H4 (cell line): Measurements from ENCODE around the gene MARCHF7. TPM values are rescaled to one million over a fixed set of nuclear protein-coding genes. Genes with fewer than 3 reads are reported as not detected.
"Not testable (repeated sequence)": the region's sequence is repeated elsewhere in the genome, so short reads cannot be mapped to it uniquely, and the experiment has no call there.

ENCODE experiments used
- DNase-seq: peaks from one replicate; pipeline ENCODE4 v3.0.0-alpha.2; 2015; ENCODE audit warnings: low spot score
- total RNA-seq: library from RNA; depleted of rRNA; stranded (reverse); fragments of >200 nt; shearing (Covaris generic); gene quantifications from 2 replicates; pipeline ENCODE4 v1.2.3, GENCODE V29; 2014

MARCHF7 gene
- total RNA-seq, 1 experiment from 2014 or later = 68.2 TPM

GRCh38 chr2:159720676-159721075 lies 8.4 kb downstream of the MARCHF7 start:
- no peak for DNase-seq

- no peak for DNase-seq
These were observed 10.3 kb downstream of the MARCHF7 start for GRCh38 chr2:159722580-159722979.

DNA sequence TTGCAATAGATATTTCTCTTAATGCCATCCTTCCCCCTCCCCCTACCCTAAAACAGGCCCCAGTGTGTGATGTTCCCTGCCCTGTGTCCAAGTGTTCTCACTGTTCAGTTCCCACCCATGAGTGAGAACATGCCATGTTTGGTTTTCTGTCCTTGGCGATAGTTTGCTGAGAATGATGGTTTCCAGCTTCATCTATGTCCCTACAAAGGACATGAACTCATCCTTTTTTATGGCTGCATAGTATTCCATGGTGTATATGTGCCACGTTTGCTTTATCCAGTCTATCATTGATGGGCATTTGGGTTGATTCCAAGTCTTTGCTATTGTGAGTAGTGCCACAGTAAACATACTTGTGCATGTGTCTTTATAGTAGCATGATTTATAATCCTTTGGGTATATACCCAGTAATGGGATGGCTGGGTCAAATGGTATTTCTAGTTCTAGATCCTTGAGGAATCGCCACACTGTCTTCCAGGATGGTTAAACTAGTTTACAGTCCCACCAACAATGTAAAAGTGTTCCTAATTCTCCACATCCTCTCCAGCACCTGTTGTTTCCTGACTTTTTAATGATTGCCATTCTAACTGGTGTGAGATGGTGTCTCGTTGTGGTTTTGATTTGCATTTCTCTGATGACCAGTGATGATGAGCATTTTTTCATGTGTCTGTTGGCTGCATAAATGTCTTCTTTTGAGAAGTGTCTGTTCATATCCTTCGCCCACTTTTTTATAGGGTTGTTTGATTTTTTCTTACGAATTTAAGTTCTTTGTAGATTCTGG lies 12.7 kb downstream of the MARCHF7 start:
- DNase-seq = not testable (repeated sequence)

GRCh38 chr2:159725713-159726112 lies 13.4 kb downstream of the MARCHF7 start:
- no peak for DNase-seq

GRCh38 chr2:159728629-159729028 lies 16.3 kb downstream of the MARCHF7 start:
- DNase-seq = no peak

GRCh38 chr2:159735648-159736047 lies 23.3 kb downstream of the MARCHF7 start:
- DNase-seq = no peak

DNA sequence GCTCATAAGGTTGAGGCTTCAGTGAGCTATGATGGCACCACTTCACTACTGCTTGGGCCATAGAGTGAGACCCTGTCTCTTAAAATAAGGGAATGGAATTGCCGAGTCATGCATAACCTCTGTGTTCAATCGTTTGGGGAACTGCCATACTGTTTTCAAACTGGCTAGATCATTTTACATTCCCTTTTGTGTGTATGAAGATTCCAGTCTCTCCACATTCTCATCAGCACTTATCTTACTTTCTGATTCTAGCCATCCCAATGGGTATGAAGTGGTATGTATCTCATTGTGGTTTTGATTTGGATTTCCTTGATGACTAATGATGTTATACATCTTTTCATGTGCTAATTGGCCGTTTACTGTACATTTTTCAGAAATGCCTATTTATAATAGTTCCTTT lies 23.7 kb downstream of the MARCHF7 start:
- no peak for DNase-seq

GRCh38 chr2:159737292-159737916 lies 25.1 kb downstream of the MARCHF7 start:
- DNase-seq = no peak

DNA sequence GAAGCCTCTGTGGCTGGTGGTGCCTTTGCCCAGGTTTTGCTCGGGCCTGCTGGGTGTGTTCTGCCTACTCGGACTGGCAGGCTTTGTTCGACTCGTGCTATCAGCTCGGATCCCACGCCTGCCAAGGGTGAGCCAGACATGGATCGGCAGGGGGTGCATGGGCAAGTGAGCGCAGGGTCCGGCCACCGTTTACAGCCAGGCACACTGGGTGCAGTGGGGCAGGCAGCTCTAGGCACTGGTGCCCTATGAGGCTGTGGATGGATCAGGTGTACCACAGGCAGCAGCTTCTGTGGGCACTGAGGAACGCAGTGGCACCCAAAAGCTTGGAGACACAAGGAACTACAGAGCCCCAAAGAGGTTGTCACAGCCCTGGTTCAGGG lies 25.6 kb downstream of the MARCHF7 start:
- no peak for DNase-seq

GRCh38 chr2:159738509-159739390 lies 26.4 kb downstream of the MARCHF7 start:
- DNase-seq = no peak

GRCh38 chr2:159742846-159743245 lies 30.5 kb downstream of the MARCHF7 start:
- DNase-seq = no peak

DNA sequence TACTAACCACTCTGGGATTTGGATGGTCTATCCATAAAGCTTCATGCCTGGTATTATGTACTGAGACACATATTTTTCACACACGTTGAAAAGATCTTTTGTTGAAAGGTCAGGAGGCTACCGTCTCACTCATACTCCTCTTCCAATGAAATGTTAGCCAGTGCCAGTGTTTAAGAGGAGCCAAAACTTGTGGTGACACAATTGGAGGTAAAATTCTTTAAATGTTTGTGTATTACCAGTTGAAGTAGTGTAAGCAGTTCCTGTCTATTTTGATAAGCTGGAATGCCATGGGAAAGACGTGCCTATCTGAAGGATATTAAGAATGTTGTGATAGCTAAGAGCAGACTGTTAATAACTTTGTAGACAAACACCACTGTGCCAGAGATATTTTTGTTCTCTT lies 32.1 kb downstream of the MARCHF7 start:
- no peak for DNase-seq

DNA sequence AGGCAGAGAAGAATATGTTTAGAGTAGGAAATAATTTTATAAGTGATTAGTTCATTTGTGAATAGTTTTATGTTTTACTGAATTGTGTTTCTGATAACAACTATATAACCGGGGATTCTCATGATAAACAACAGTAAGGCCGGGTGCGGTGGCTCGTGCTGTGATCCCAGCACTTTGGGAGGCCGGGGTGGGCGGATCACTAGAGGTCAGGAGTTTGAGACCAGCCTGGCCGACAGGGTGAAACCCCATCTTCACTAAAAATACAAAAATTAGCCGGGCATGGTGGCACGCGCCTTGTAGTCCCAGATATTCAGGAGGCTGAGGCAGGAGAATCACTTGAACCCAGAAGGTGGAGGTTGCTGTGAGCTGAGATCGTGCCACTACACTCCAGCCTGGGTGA lies 32.9 kb downstream of the MARCHF7 start:
- not testable (repeated sequence) for DNase-seq

- no peak for DNase-seq
These were observed 35.8 kb downstream of the MARCHF7 start for GRCh38 chr2:159748089-159748488.

GRCh38 chr2:159750873-159751272 lies 38.6 kb downstream of the MARCHF7 start:
- no peak for DNase-seq

DNA sequence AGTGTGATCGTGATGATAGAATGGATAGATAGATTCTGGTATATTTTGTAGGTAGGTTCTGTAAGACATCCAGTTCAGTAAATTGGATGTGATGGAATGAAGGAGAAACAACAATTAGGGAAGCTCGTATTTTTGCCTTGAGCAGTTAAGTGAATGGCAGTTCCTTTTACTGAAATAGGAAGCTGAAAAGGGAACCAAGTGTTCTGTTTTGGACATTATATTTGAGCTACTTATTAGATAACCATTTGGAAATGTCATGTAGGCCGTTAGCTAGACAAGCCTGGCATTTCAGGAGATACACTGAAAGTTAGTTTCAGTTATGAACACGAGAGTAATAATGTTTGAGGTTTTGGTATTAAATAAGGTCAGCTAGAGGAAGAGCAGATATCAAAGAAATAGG lies 41.5 kb downstream of the MARCHF7 start:
- no peak for DNase-seq

DNA sequence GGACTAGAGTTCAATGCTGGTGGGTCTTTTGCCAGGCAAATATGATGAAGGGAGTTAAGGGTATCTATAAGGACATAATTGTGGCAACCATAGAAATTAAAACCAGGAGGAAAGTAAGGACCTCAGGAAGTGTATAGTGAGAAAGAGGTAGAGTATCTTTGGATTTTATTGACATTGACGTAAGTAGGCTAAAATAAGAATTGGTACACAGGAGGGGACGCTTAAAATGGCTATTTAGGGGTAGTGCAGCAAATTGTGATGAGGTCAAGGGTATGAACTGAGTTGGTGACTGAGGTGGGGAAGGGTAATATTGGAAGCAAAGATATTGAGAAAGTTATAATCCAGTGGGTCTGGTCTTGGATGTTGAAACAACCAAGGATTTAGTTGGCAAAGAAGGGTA lies 42.7 kb downstream of the MARCHF7 start:
- no peak for DNase-seq

- DNase-seq = peak; percentile 29
These were observed 43.5 kb downstream of the MARCHF7 start for GRCh38 chr2:159755788-159756187.

DNA sequence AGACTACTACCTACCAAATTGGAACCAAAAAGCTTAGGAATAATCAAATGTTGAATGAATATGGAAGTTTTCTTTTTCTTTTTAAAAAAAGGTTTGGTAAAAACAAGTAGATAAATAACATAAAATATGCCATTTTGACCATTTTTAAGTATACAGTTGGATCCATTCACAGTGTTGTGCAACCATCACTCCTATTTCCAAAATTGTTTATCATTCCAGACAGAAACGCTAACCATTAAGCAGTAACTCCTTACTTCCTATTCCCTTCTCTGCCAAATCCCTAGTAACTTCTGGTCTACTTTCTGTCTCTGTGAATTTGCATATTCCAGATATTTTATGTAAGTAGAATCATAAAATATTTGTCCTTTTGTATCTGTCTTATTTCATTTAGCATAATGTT lies 45.9 kb downstream of the MARCHF7 start:
- DNase-seq = no peak

DNA sequence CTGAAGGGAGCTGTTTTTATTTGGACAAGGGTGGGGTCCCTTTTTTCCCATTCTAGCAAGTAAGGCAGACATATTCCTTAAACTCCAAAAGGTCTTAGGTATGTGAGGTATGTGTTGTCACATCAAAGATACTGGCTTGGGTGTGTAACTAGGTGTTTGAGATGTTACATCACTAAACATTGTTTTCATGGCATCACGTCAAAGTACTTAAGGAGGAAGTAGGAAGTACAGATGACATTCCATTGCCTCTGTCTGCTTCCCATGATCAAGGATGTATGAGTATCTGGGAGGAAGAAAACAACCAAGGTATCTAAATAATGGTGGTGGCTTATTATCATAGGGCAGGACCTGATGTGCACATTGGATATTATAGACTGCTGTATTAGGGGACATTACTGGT lies 46.4 kb downstream of the MARCHF7 start:
- no peak for DNase-seq

DNA sequence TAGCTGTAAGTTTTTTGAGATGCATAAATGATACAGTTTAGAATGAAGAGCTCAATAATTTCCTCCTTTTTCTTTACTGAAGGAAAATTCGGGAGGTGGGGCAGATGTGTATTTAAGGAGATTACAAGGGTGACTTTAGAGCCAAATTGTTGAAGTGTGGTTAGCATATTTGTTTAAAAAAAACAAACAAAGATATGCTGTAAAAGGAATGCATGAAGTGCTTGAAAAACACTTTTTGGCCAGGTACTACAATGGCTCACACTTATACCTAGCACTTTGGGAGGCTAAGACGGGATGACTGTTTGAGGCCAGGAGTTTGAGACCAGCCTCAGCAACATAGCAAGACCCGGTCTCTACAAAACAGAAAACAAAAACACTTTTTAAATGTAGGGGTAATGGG lies 47.3 kb downstream of the MARCHF7 start:
- no peak for DNase-seq

- no peak for DNase-seq
These were observed 48.0 kb downstream of the MARCHF7 start for GRCh38 chr2:159760326-159760725.

DNA sequence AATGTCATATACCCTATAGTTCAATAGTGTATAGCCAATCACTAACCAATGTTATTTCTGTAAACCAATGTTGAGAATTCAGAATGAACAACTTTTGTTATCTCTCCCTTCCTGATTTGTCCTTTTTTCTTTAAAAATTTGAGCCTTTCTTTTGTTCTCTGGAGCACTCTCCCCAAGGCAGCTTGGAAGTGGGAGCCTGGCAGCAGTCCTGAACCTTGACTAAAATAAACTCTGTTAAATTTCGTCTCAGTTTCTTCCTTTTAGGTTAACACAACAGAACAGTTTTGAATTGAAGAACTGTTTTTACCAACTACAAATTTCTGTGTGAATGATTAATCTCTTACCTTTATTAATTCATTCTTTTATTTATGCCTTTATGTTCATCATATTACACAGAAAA lies 49.8 kb downstream of the MARCHF7 start:
- no peak for DNase-seq
